SH-SY5Y (cell line): ENCODE measurements around the gene MS4A14.

Source experiments
- GATA2 ChIP-seq: IDR thresholded peaks from 2 replicates; pipeline ENCODE4 v1.6.1; 2011; ENCODE audit warnings: mild to moderate bottlenecking, low read depth, low read length
- GATA3 ChIP-seq: IDR thresholded peaks from 2 replicates; pipeline ENCODE4 v1.6.1; 2011; ENCODE audit warnings: low read depth, mild to moderate bottlenecking, low read length, moderate library complexity

DNA sequence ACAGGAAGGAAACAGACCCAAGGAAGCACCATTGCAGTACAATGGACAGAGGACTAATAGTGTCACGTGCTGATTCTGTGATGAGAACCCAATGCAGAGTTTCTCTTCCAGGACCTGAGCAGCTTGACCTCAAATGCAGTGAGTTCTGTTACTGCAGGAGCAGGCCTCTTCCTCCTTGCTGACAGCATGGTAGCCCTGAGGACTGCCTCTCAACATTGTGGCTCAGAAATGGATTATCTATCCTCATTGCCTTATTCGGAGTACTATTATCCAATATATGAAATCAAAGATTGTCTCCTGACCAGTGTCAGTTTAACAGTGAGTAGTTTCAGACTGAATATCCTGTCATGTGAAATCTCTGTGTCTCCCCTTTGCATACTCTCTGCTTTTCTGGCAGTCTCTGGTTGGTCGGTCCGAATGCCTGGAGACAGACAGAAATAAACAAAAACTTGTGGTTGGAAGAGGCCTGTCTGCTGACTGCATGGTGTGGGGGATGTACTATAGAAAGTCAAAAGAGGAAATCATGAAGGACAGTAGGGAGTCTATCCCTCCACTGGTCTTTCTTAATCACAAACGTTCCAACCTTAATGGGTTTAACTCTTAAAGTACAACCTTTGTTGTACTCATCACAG, 6.9 kb upstream of the MS4A14 start:
- TF ChIP-seq GATA3: no peak
- TF ChIP-seq GATA2: no peak
